Measurements from ENCODE around the gene KDR. TPM values are rescaled to one million over a fixed set of nuclear protein-coding genes. Genes with fewer than 3 reads are reported as not detected.

Gene KDR
- total and polyA plus RNA-seq, 4 donors = 6.1 to 39.1 (median 24.6) TPM

GRCh38 chr4:55080174-55080865 is 45.1 kb downstream of the KDR start:
- Histone ChIP-seq H3K4me1 (ENCODE audit: control insufficient read depth in 4 of 4, insufficient read depth in 4 of 4, low read length in 3 of 4) (no peaks in the 10 kb centered on the region), H3K36me3 (ENCODE audit: control insufficient read depth in 4 of 4, insufficient read depth in 3 of 4, low read depth in 1 of 4, low read length in 3 of 4) (no peaks in the 10 kb centered on the region), H3K27ac (ENCODE audit: low read depth in 1 of 2, low read length in 2 of 2) (peak overlapping the region; percentile 5 to 8), H3K9me3 (ENCODE audit: control insufficient read depth in 4 of 4, low read length in 3 of 4) (no peaks in the 10 kb centered on the region), H3K27me3 (ENCODE audit: control insufficient read depth in 4 of 4, insufficient read depth in 4 of 4, low read length in 3 of 4) (no peaks in the 10 kb centered on the region), H3K9ac (ENCODE audit: low read depth in 1 of 2, low read length in 2 of 2) (no peak overlapping the region), H3K4me3 (ENCODE audit: low read depth in 1 of 3, low read length in 3 of 3) (no peak overlapping the region)
- 66% methylated on average over 9 of the region's 9 CpGs for WGBS
- TF ChIP-seq GABPA (IDR thresholded peaks at IDR 0.05 in 1 of 2, conservative IDR thresholded peaks at IDR 0.05 in 1 of 2) (no peak), HNF4A (conservative IDR thresholded peaks at IDR 0.05) (no peak), EGR1 (IDR thresholded peaks at IDR 0.05; ENCODE audit: low read depth in 2 of 2) (no peak), HNF4G (IDR thresholded peaks at IDR 0.05) (no peak), ZBTB33 (IDR thresholded peaks at IDR 0.05) (no peak), RAD21 (IDR thresholded peaks at IDR 0.05) (no peak), SP1 (IDR thresholded peaks at IDR 0.05) (no peak), NR2F2 (IDR thresholded peaks at IDR 0.05) (no peak), FOXA1 (IDR thresholded peaks at IDR 0.05) (no peak), YY1 (IDR thresholded peaks at IDR 0.05) (no peak)
- TF ChIP-seq, protein P1, sequence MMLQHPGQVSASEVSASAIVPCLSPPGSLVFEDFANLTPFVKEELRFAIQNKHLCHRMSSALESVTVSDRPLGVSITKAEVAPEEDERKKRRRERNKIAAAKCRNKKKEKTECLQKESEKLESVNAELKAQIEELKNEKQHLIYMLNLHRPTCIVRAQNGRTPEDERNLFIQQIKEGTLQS (IDR thresholded peaks at IDR 0.05) = no peak
- DNase-seq (ENCODE audit: low spot score) = no peak

DNA sequence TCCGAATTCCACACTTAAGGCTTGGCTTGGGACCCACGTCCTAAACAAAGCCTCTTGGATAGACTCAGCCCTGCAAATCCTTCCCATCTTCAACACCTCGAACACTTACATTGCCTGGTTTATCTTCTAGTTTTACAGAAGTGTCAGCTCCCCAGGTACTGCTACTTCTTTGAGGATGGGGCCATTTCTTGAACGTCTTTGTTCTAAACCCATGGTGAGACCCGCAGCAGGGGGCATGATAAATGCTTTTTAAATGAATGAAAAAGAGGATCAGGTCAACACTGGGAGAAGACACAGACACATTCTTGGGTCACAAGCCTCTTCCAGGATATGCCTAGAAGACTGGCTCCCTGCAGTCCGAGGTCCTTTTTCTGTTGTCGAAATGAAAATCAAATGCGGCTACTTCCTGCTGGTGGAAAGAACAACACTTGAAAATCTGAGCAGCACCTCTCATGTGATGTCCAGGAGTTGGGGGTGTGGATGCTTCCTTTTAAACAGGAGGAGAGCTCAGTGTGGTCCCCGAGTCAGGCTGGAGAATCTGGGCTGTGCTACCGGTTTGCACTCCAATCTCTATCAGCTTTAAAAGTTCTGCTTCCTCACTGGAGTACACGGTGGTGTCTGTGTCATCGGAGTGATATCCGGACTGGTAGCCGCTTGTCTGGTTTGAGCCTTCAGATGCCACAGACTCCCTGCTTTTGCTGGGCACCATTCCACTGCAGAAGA is 45.8 kb downstream of the KDR start:
- no peaks in the 10 kb centered on the region for H3K4me1 ChIP-seq (ENCODE audit: control insufficient read depth in 4 of 4, insufficient read depth in 4 of 4, low read length in 3 of 4)
- no peak for DNase-seq (ENCODE audit: low spot score)
- no peaks in the 10 kb centered on the region for H3K27me3 ChIP-seq (ENCODE audit: control insufficient read depth in 4 of 4, insufficient read depth in 4 of 4, low read length in 3 of 4)
- no peak overlapping the region for H3K9ac ChIP-seq (ENCODE audit: low read depth in 1 of 2, low read length in 2 of 2)
- 53% methylated on average over 14 of the region's 14 CpGs for whole genome bisulfite sequencing
- peak overlapping the region; percentile 5 to 25 for H3K27ac ChIP-seq (ENCODE audit: low read depth in 1 of 2, low read length in 2 of 2)
- no peak for TF ChIP-seq HNF4G (IDR thresholded peaks at IDR 0.05)
- H3K9me3 ChIP-seq (ENCODE audit: control insufficient read depth in 4 of 4, low read length in 3 of 4) = no peaks in the 10 kb centered on the region
- no peak overlapping the region for H3K4me3 ChIP-seq (ENCODE audit: low read depth in 1 of 3, low read length in 3 of 3)
- H3K36me3 ChIP-seq (ENCODE audit: control insufficient read depth in 4 of 4, insufficient read depth in 3 of 4, low read depth in 1 of 4, low read length in 3 of 4) = no peaks in the 10 kb centered on the region

- WGBS = 59% methylated on average over 8 of the region's 8 CpGs
- H3K9me3 ChIP-seq (ENCODE audit: control insufficient read depth in 4 of 4, low read length in 3 of 4) = no peaks in the 10 kb centered on the region
- DNase-seq (ENCODE audit: low spot score) = no peak
- no peak overlapping the region for H3K4me3 ChIP-seq (ENCODE audit: low read depth in 1 of 3, low read length in 3 of 3)
- peaks cover 0 to 3% (median 0%) of the 10 kb centered on the region in 4 donors for H3K27me3 ChIP-seq (ENCODE audit: control insufficient read depth in 4 of 4, insufficient read depth in 4 of 4, low read length in 3 of 4)
- H3K27ac ChIP-seq (ENCODE audit: low read depth in 1 of 2, low read length in 2 of 2) = peak overlapping the region; percentile 5 to 25
- no peaks in the 10 kb centered on the region for H3K4me1 ChIP-seq (ENCODE audit: control insufficient read depth in 4 of 4, insufficient read depth in 4 of 4, low read length in 3 of 4)
- TF ChIP-seq RAD21 (IDR thresholded peaks at IDR 0.05) (peak in 1 of 2 donors; percentile 5), FOXA1 (IDR thresholded peaks at IDR 0.05) (no peak), MAX (IDR thresholded peaks at IDR 0.05) (no peak)
- H3K9ac ChIP-seq (ENCODE audit: low read depth in 1 of 2, low read length in 2 of 2) = no peak overlapping the region
- no peaks in the 10 kb centered on the region for H3K36me3 ChIP-seq (ENCODE audit: control insufficient read depth in 4 of 4, insufficient read depth in 3 of 4, low read depth in 1 of 4, low read length in 3 of 4)
Observed at GRCh38 chr4:55078987-55079386, 46.4 kb downstream of the KDR start.
